Activated CD4-positive, alpha-beta T cell treated with anti-CD3 and anti-CD28 coated beads for 24 hours (primary cell): ENCODE data around the gene TDRD3.

Experiments used
- DNase-seq, 2 donors: peaks; one replicate each; pipeline ENCODE4 v3.0.0-alpha.2; 2020; ENCODE audit warnings: low read depth in 2 of 2

TDRD3 gene

DNA sequence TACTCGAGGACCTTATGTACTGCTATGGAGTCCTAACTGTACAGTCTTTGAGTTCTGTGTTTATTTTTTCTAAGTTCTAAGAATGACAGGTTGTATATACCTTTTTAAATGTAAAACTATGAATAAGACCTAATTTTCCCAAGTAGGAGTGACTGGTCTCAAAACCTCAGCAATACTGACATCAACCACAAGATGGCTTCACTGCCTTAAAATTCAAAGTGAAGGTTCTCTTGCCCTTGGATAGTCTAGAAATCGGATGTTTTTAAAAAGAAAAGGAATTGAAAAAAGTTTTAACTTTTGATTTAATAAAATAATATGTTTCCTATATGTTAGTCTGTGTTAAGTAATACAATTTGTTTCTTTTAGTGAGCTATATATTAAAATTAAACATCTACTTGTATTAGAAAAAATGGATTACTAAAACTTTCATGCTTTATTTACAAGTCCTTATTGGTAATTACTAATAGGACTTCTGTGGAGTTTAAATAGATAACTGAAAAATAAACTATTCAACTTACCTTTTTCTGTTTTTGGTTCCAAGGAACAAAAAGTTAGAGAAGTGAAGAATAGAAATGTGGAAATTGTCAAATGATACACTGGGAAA is 52.0 kb downstream of the TDRD3 start:
- DNase-seq = no peak

GRCh38 chr13:60453490-60453889 is 56.5 kb downstream of the TDRD3 start:
- no peak for DNase-seq

GRCh38 chr13:60454425-60454824 is 57.4 kb downstream of the TDRD3 start:
- DNase-seq = no peak

- no peak for DNase-seq
Observed at GRCh38 chr13:60463787-60464186, 66.8 kb downstream of the TDRD3 start.

DNA sequence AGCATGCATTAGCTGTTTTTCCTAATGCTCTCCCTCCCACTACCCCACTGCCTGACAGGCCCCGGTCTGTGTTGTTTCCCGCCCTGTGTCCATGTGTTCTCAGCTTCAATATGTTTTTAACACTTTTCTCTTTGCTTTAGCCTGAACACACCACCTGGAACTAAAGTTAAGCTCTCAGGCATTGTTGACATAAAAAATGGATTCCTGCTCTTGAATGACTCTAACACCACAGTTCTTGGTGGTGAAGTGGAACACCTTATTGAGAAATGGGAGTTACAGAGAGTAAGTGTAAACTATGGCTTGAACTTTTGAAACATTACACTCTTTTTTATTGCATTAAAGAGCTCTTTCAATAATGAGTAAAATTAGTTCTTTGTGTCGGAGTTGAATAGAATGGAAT is 70.1 kb downstream of the TDRD3 start:
- no peak for DNase-seq

- DNase-seq = no peak
Observed at GRCh38 chr13:60479273-60479672, 82.3 kb downstream of the TDRD3 start.

- no peak for DNase-seq
Observed at GRCh38 chr13:60482012-60482411, 85.0 kb downstream of the TDRD3 start.

DNA sequence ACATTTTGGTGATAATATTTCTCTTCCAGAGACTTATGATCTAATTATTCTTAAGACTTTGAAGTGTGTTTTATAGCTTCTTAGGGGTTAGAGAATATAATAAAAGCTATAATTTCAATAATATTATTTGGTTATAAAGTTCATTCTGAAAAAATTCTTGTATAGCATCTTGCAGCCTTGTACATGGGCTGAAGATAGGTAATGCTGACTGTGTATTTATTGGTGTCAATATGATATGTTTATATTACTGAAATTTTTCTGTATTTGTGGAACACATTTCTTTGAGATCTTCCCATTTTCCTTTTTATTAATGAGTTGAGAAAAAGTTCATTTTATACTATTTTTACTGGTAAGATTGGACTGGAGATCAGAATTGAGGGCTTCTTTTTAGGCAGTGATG is 87.8 kb downstream of the TDRD3 start:
- DNase-seq = no peak

DNA sequence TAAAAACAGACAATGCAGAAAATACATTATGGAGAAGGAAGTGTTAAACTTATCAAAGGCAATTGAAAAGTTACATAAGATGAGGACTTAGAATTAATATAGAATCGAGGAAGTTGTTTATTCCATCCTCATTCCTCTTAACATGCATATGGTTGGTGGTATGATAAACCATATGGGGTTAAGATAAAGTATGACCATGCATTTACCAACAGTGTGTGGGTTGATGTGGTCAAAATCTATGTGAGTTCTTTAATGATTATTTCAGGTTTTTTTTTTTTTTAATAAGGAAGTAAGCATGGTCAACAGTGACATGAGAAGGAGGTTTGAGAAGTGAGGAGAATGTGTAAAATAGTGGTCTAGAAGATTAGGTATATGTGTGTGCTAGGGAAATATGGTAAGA is 94.5 kb downstream of the TDRD3 start:
- no peak for DNase-seq

DNA sequence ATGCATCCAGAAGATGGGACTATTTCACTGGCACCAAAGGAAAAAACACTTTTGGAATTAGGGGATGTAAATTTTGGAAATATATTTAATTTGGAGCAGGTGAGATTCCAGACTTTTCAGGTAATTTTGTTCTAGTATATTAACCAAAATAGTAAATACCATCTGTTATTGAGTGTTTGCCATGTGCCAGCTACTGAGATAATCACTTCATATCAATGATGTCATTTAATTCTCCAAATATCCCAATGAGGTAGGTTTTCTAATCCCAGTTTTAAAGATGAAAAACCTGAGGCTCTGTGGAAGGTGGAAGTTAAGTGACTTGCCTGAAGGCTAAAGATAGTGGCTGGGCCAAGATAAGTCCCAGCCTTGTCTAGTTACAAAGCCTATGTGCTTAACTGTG is 95.2 kb downstream of the TDRD3 start:
- no peak for DNase-seq

DNA sequence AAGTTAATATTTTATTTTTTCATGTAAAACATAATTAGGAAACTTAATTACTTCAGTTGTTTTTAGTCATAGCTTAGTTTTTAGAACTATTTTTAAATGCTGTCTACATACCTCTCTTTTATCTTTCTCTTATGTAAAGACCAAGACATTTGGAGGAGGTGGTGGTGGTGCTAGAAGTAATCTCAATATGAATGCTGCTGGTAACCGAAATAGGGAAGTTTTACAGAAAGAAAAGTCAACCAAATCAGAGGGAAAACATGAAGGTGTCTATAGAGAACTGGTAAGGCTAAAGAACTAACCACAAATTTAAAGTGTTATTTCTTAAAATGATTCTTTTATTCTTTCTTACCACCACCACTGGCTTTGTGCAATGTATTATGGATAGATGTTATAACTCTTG is 97.3 kb downstream of the TDRD3 start:
- no peak for DNase-seq

DNA sequence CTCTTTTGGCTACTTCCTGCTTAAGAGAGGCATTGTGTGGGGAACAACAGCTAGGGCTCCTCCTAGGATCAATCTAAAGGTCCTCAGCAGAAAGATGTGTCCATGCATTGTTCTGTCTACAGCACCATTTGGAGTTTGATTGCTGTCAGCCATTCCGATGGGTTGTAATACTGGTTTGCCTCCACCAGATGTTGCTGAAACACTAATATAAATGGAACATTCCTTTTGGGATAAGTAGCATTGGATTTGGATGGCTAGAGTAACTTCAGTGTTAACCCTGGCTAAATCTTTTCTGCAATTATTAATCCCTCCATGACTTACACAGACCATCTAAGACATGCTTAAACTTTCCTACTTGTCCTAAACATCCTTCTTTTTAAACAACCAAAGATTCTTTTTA is 104.2 kb downstream of the TDRD3 start:
- no peak for DNase-seq

GRCh38 chr13:60509601-60510386 is 112.8 kb downstream of the TDRD3 start:
- DNase-seq = no peak

GRCh38 chr13:60511637-60512036 is 114.6 kb downstream of the TDRD3 start:
- no peak for DNase-seq

- DNase-seq = no peak
Observed at GRCh38 chr13:60514891-60515290, 117.9 kb downstream of the TDRD3 start.

DNA sequence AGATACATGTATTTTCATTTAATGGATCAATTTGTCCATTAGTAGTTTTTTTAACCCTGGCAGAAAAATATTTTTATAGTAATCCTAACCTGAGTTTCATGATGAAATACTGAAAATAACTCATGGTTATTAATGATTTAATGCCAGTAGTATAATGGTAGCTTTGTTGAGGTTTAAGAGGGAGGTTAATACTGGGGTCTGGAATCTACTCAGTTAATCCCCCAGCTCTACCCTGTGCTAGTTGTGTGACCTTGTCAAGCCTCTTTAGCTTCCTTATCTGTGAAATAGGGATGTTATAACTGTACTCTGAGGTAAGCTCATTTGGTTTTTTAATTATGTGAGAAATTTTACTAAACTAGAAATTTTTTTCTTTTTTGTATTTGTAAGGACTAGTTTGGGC is 122.5 kb downstream of the TDRD3 start:
- DNase-seq = no peak

GRCh38 chr13:60520902-60521569 is 124.0 kb downstream of the TDRD3 start:
- DNase-seq = no peak

DNA sequence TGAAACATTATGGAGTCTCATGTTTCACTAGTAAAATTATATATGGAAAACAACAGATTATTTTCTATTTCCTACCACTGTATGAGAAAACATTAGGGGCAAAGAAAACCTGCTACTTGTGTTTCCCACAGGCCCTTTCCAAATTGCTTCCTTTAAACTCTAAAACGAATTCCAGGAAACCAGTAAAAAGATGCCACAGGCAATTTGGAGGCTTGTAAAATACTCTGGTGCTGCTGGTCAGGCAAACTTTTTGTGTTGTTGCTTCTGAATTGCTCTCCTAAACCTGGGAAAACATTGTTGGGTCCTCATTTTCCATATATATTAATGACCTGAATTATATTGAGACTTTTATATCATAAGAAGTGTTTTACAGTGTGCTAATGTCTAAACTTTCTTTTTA is 141.5 kb downstream of the TDRD3 start:
- no peak for DNase-seq

DNA sequence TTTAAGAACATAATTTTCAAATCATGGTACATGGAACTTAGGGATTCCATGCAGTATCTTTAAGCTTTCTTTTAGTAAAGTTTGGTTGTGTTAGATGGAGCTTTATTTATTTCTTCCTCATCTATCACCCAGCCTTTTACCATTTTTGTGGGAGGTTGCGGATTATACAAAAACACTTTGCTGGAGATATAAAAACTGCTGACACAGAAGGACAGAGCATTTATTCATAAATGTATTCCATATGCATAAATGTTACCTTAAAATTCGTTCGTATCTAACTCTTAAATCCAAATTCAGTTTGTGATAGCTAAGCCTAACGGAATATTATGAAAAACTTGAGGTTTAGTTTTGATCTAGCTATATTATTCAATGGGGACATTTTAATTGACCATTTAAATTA is 143.3 kb downstream of the TDRD3 start:
- no peak for DNase-seq

- DNase-seq = no peak
Observed at GRCh38 chr13:60562096-60562780, 165.2 kb downstream of the TDRD3 start.

DNA sequence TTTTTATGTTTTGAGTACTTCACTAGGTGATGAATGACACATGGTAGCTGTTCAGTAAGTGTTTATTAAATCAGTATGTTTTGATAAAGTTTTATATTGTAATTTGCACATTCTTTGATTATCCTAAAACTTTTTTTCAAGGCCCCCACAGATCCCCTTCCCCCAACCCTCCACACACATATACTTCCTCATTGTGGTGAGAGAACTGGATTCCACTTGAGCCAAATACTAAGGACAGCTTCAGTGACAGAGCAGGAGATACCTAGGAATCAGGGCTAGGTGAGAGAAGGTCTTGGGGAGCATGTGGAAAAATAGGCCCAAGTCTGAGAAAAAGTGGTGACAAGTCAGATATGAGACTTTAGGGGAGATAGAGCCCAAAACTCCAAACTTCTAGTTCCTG is 174.6 kb downstream of the TDRD3 start:
- DNase-seq = no peak

GRCh38 chr13:60572003-60572798 is 175.2 kb downstream of the TDRD3 start:
- DNase-seq = no peak
